NCI-H524 treated with DMSO at 0.1 percent for 48 hours (cell line): ENCODE measurements around the gene CATSPER3.

ENCODE experiments used
- DNase-seq: peaks from one replicate; lab custom pipeline; 2025; lab: John Stamatoyannopoulos, UW

Gene CATSPER3

DNA sequence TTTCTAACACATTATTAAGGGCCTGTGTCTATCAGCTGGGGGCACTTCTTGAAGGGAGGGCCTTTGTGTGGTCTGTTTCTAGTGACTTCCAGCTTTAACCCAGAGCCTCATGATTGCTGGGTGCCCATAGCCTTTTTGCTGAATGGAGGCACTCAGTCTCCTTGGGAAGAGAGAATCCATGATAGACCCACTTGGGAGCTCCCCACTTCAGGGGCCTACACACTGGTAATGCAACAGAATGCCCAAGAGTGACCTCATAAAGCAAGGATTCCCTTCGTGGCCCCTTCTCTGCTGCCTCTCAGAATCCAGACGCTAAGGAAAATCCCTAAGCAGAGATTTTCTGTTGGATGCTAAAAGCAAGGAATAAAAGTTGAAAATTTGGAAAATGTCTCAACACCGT is at the start of gene CATSPER3:
TSS of gene CATSPER3 (plus strand) at position 301 of the 400 bp plus-strand sequence. CDS start at position 386, 85 bp downstream.
- no peak for DNase-seq

DNA sequence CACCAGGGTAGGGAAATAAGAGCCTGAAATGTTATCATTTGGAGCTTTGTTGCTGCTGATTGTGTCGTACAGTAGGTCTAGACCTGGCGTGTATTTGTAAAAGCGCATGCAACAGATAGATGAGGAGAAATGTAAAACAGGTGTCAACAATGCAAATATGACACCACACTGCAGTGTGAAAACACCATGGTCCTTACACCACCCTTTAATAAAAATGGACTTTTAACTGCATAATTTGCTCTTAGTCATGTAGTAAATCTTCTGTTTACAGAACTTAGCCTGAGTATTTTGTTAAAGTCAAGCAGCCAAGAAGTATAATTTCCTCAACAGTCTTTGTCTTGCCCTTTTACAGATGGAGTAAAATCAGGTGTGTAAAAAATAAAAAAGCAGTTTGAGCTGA is 48.8 kb upstream of the CATSPER3 start:
- DNase-seq = no peak

DNA sequence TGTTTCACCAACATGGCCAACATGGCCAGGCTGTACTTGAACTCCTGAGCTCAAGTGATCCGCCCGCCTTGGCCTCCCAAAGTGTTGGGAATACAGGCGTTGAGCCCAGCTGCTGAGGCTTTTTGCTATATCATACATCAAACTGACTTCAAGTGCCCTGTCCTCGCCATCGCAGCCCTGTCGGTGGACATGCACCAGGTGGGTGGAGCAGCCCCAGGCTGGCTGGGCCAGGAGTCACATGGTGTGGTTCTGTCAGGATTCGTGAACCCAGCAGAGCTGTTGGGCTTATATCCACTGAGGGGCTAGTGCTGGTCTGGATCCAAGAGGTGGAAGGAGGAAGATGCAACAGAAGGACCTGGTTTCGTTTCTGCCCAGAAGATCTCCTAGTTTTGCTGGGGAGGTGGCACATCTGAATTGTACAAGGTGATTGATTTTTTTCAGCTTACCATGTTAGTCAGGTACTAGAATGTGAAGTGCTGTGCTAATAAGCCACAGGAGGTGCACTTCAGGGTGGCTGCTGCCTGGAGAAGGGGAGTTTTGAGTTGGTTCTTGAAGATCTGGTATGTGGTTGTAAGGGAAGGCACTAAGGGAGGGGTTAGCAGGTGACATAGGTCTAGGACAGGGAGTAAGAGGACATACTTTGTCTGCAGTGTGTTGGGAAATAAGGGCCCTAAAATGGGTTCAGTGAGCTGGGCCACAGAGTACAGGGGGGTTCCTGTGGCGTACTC is 46.7 kb upstream of the CATSPER3 start:
- no peak for DNase-seq

DNA sequence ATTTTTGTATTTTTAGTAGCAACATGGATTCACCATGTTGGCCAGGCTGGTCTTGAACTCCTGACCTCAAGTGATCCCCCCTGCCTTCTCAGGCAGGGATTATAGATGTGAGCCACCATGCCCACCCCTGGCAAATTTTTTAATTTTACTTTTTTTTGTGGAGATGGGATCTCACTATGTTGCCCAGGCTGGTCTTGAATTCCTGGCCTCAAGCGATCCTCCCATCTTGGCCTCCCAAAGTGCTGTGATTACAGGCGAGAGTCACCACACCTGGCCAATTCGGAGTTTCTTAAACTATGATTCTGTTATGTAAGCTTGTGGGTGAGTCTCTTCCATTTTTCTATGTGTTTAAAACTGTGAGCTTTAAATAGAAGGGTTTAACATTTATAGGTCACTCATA is 35.2 kb upstream of the CATSPER3 start:
- DNase-seq = no peak

DNA sequence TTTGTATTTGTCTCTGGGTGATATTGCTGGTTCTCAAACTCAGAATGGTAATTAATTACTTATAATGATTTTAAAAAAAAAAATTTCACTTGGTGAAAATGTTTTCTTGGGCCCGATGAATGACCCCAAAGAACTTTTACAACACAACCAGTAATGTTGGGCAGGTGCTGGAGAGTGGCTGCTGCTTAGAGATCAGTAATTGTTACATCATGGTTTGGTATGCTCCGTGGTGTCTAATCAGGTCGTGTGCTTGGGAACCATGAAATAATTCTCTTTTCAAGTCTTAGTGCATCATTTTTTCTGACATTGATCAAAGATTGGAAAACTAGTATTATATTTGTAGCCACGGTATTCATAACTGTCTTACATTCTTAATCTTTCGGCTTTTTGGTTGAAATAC is 33.5 kb upstream of the CATSPER3 start:
- DNase-seq = no peak

DNA sequence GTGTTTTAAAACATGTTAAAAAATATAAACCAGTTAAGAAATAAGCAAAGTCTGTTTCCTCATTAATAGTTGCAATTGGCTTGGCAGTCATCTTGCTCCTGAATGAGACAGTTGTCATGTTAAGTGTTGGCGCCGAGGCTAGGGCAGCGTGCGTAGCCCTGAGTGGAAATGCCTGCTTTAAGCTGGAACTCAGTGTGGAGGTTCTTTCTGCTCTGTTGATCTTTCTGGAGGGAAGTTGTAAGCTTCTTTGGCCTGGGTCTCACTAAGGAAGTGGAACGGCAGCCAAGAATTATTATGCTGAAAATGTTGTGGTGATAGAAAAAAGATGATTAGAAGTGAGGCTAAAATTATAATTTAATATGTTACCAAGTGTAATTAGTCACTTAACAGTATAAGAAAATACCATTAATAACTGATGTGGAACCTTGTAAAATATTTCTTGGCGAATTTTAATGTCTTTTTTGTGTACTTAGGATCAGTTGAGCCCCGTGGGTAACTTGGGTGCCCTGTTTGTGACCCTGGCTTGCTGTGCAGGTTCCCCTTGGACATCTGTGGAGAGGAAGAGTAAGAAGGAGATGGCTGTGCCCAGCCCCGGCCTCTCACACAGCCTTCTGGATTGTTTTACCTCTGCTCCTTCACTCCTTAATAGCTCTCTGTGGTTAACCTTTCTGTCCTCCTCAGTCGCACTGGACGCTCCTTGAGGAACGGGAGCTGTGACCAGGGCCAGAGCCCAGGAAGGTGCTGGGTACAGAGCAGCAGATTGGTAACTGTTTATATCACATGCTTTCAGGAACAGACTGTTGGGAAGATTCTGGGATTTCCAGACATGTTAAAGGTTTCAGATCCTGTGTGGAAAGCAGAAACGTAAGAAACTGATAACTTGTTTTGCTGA is 31.8 kb upstream of the CATSPER3 start:
- no peak for DNase-seq

DNA sequence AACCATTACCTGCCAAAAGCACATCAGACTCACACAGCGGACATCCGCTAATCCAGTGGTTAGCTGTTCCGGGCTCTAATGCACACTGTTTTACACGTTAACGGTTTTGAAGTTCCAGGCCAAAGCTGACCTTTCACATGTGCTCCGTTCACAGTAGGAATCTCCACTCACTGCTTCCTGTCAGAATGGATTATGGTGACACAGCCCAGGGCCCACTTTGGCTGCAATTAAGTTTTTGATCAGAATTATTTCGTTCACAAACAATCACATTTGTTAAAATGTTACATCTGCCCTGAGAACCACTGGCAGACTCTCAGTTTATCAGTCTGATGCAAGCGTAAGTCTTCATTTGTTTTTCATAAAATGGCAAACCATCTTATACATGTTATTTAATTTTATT is 30.2 kb upstream of the CATSPER3 start:
- DNase-seq = no peak

DNA sequence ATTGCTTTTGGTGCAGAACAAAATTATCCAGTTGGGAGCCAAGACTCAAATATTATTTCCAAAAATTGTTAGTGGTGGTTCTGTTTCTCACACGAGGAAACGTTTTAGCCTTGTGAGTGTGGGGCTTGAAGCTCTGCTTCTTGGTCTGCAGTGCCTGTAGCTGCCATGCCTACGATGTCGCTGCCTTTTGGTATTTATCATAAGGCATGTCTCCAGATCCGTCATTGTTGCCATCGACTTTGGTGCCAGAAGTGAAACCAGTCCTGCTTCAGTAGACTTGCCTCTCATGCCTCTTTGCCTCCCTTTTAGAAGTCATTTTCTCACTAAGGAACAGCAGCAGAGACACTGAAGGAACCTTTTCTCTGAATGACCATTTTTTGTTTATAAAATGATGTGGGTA is 29.7 kb upstream of the CATSPER3 start:
- DNase-seq = no peak

DNA sequence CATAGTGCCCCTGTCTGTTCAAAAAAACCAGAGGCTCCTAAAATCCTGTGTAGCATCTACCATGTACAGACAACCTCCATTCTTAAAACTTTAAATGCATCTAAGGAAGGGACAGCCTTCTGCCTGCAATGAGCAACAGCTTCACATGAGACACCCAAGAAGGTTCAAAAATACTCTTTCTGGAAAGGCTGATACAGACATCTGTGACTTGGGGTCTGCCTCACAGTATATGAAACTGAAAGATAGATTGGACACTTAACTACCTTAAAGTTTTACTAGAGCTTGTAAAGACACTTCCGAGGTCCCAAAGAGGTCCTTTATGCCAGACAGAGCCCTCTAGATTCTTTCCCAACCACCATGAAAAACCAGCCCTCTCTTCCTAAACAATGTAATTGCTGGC is 28.2 kb upstream of the CATSPER3 start:
- no peak for DNase-seq

DNA sequence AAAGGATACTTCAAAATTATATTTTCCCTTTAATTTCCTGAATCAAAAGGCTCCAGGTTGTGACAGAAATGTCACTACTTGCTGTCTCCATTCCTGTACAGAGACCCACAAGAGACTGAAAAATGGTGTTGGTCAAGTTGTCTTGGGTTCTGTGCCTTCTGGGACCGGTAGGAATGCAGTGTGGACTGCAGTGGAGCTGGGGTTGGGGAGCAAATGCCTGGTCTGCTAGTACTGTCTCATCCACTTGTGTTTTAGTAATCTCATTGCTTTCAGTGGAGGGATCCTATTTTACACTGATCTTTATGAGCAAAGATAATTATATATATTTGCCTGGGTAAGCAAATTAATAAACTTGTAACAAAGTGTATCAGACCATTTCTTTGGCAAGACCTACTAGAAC is 24.2 kb upstream of the CATSPER3 start:
- DNase-seq = no peak

DNA sequence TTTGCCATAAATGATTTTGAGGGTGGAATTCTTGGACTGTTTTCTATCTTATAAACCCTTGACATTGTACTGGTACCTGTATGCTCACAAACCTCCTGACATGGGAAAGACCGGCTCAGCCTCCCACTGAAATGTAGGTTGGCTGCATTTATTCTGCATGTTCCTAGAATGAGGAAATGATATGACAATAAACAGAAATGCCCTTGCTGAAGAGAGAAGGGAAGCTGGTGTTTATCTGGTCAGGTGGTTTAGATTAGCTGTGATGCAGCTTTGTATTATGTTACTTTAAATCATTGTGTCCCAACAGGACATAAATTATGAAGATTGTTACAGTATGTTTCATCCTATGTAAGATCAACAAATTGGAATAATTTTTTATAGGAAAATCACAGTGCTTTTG is 23.1 kb upstream of the CATSPER3 start:
- no peak for DNase-seq

DNA sequence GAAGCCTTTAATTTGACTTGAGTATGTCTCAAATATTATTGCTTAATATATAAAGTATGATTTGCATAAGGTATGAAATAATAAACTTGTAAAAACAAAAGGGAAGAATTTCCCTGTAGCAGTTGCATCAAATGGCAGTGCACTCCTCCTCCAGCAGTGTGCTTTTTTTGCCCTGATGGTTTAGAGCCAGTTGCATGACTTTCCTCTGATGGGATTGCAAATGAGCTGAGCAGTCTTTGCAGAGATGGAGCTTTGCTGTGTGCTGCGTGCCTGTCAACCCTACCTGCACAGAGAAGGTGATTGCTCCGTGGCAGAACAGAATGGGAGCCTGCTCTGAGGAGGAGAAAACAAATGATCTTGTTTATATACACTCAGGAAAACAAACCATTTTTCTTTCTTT is 22.7 kb upstream of the CATSPER3 start:
- DNase-seq = no peak

DNA sequence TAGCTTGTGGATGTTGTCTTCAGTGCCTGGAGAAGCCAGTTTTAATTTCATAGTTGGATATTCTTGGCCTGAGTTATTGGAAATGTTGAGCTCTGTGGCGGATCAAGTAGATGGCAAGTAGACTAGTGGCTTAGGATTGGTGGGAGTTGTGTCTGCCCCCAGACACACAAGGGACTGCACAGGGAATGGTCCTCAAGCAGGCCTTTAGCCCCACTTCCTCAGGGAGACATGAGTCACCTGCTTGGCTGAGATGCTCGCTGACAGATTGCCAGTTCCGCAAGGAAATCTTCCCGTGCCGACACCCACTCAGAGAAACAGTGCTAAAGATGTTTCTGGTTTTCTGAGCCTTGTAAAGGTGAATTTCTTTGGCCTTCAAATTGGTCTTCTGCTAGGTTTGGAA is 18.8 kb upstream of the CATSPER3 start:
- DNase-seq = no peak

DNA sequence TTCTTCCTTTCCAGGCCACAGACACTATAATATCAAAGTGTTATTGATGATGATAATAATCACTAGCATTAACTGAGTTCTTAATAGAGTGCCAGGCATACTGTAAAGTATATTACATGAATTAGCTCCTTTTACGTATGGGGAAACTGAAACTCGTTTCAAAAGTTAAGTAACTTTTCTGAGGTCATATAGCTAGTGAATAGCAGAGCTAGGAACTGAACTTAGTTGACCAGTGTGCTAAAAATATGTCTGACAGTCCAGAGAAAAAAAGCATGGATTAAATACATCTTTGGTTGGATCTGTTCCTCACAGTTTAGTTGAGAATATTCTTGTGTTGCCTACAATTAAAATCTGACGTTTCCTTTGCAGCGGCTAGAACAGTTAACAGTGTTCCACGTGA is 18.4 kb upstream of the CATSPER3 start:
- no peak for DNase-seq

DNA sequence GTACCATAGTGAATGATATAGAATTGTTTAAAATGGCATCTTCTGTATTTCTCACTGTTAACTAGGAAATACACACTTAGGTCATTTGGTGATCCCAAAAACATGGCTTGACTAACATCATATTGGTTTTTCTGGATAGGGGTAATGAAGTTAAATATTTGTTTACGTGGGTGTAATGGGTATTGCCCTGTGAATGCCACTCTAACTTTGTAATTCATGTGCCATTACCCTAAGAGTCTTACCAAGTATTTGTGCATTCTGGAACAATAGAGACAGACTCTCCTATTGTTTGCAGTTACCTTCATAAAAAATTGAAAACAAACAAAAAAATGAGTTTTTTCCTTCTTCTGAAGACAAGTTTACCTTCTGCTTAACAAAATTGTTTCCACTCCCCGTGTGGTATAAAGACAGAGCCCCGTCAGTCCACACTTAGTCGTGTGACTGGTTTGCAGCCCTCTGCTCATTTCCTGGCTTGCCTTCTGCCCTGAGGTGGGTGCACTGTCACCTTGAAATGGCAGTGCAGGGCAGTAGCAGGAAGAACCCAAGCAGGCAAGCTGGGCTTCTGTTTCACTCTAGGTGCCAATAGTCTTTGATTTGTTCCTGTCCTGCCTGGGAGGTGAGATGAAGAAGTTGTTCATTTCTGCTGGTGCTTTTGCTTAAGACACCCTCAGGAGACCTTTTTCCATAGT is 9.6 kb upstream of the CATSPER3 start:
- DNase-seq = no peak

DNA sequence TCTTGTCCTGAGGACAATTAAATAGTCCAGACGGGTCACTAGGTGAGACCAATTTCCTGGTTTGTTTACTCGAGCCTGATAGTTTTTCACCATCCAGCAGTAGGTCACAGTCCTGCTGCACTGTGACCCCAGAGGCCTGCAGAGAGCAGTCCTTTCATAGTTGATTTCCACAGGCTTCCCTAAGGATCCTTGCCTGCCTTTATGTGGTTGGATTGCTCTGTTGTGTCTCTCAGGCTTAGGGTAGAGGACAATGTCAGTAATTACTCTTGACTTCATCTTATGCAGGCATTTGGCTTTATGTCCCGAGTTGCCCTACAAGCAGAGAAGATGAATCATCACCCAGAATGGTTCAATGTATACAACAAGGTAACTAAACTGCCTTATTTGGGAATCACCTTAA is 9.0 kb upstream of the CATSPER3 start:
- DNase-seq = no peak

DNA sequence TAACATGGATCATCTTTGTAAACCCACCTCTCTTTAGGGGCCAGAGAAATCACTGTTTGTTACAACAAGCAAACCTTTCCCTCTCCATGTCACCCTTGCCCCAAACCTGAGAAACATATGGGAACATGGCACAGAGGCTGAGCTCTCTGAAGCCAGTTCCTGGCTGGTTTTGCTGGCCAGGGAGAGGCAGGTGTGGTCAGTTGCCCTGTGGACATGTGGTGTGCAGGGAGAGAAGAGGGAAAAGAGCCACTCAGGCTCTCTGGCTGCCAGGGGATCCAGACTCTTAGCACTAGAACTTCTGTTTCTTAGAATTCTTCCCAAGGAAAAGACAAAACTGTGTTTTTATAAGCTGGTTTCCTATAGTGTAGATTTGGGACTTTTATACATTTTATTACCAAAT is 4.6 kb upstream of the CATSPER3 start:
- no peak for DNase-seq

DNA sequence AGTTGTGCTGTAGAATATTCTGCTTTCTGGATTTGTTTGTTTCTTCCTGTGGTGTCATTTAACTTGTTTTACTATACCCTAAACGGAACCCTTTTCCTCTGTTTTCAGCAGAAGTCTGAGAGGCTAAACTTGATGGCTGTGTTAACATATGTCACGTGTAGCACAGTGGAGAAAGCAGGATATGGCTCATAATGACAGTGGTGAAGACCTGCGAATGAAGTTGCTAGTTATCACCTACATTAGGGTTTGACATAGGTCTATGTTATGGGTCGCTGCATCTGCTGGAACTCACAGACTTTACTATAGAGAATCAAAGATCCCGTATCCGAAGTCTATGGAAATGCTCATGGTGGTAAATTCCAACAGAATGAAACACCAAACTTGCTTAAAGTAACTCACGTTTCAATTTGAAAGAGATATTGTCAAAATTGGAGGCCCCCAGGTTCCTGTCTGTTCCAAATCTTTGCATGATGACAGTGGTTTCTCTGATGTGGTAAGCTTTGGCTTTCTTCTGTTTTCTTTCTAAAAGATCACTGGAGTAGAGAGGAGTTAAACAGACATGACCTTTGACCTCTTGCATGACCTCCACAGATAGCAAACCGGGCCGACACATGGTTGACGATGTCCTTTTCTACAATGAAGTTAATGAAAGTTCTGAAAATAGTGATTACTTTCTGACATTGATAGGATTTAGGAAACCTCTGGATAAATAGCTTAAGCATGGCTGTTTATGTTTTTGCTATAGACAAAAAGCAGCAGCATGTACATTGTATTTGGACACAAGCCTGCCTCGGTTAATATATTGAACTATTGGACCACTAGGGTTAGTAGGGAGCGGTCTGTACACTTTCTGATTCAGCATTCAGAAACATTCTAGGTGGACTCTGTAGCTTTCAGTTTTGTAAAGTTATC is 3.1 kb upstream of the CATSPER3 start:
- DNase-seq = no peak

DNA sequence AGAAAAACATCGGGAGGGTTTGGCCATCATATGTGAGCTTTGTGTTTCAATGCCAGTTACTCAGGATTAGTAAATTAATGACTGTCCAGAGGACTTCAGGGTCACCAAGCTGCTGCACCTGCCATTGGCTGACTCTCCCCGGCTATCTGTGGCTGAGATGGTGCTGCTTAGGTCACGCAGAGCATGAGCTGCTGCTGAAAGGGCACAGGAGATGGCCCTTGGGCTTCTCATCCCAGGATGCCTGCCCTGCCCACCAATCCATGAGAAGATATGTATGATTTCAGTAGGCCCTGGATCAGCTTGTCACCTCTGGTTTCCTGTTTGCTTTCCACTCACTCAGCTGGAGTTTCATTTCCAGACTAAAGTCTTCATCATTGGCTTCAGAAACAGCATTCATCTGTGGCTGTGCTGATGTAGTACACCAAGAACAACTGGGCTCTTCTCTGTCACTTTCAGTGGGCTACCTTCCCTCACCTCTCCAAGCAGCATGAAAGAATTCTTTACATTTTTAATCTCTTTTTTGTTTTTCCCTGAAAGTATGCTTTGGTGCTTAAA is 2.4 kb upstream of the CATSPER3 start:
- no peak for DNase-seq

DNA sequence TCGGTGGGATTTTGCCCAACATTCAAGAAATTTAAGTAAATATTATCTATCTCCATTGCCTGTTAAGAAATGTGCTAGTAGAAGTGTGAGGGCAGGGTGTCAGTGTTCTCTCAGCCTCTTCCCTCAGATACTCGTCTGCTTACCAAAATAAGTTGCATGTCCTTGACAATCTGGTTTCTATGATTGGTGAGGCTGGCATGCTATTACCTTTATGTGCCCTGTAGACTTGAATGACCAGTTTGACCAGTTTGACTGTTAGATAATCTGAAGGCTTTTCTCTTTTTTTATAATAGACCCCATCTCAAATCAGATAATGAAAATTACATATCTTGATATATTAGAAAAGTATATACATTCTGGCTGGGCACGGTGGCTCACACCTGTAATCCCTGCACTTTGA is 348 bp downstream of the CATSPER3 start:
- DNase-seq = no peak

DNA sequence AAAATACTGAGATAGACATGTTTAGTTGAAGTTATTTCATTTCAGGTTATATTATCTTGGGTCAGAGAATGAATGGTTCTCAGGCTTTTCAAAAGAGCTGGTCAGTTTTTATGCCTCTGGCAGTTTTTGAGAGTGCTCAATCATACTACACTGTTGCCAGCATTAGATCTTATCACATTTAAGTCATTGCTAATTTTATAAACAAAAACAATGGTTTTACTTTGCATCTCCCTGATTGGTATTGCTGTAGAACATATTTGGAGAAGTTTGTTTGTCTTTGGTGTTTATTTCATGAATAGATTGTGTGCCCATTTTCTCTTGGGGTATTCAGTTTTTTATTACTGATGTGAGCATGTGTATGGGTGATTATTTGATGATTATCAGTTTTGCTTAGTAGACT is 1.5 kb downstream of the CATSPER3 start:
- DNase-seq = no peak
